ENCODE data around the gene AGAP1.
A peak's percentile ranks its signal among the peaks of the same experiment; 100 is the strongest.

Gene AGAP1

DNA sequence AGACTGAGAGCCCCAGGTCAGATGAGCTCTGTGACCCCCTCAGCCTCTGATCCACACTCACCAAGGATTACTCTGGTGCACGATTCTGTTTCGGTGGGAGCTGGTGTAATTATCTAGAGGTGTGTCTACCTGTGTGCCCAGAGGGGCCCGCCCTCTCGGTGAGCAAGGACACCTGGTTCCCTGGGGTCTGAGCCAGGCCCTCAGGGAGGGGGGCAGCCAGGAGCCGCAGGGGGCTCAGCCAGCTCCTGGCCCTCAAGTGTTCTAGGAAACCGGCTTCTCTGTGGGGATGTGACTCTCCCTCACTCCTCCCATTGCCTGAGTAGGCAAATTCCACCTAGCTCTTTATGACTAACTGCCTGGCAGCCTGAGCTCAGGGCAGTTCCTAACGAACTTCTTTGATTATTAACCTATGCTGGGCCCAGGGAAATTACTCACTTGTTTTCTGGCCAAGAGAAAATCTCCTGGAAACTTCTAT, 17.4 kb downstream of the AGAP1 start:
- Histone ChIP-seq H3K4me3 (ENCODE audit: low read depth in 1 of 2, low read length in 2 of 2) (no peak overlapping the region), H3K27ac (ENCODE audit: low read length) (peak overlapping the region; percentile 75), H3K9me3 (ENCODE audit: control insufficient read depth in 1 of 2, low read length in 2 of 2) (no peaks in the 10 kb centered on the region), H3K4me1 (ENCODE audit: control insufficient read depth in 1 of 2, insufficient read depth in 2 of 2, low read length in 2 of 2) (no peaks in the 10 kb centered on the region), H3K36me3 (ENCODE audit: control insufficient read depth in 1 of 2, insufficient read depth in 2 of 2, low read length in 2 of 2) (no peaks in the 10 kb centered on the region), H3K27me3 (ENCODE audit: low read depth, low read length) (no peaks in the 10 kb centered on the region)

- Histone ChIP-seq H3K4me3 (ENCODE audit: low read depth in 1 of 2, low read length in 2 of 2) (no peak overlapping the region), H3K36me3 (ENCODE audit: control insufficient read depth in 1 of 2, insufficient read depth in 2 of 2, low read length in 2 of 2) (no peaks in the 10 kb centered on the region), H3K27me3 (ENCODE audit: low read depth, low read length) (no peaks in the 10 kb centered on the region), H3K4me1 (ENCODE audit: control insufficient read depth in 1 of 2, insufficient read depth in 2 of 2, low read length in 2 of 2) (no peaks in the 10 kb centered on the region), H3K9me3 (ENCODE audit: control insufficient read depth in 1 of 2, low read length in 2 of 2) (no peaks in the 10 kb centered on the region), H3K27ac (ENCODE audit: low read length) (peak overlapping the region; percentile 75)
Observed at GRCh38 chr2:235511751-235512698, 18.2 kb downstream of the AGAP1 start.

DNA sequence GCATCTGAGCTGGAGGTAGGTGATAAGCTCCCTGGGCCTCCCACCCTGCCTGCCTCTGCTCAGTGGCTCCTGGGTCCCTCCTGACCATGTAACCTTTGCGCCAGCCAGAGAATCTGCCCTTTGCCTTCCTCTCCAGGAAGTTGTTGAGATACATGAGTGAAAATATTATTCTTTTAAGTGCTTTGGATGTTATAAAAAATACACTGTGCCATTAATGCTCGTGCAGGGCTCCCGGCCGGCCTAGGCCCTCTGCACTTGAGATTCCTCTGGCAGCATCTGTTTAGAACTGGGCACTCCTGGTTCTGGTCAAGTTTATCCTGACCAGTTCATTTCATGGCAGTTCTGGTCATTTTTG, 18.8 kb downstream of the AGAP1 start:
- Histone ChIP-seq H3K4me1 (ENCODE audit: control insufficient read depth in 1 of 2, insufficient read depth in 2 of 2, low read length in 2 of 2) (peaks cover 0 to under 1% of the 10 kb centered on the region in 2 donors), H3K9me3 (ENCODE audit: control insufficient read depth in 1 of 2, low read length in 2 of 2) (no peaks in the 10 kb centered on the region), H3K27me3 (ENCODE audit: low read depth, low read length) (no peaks in the 10 kb centered on the region), H3K27ac (ENCODE audit: low read length) (peak overlapping the region; percentile 75), H3K4me3 (ENCODE audit: low read depth in 1 of 2, low read length in 2 of 2) (no peak overlapping the region), H3K36me3 (ENCODE audit: control insufficient read depth in 1 of 2, insufficient read depth in 2 of 2, low read length in 2 of 2) (no peaks in the 10 kb centered on the region)

GRCh38 chr2:235513984-235514626, 20.3 kb downstream of the AGAP1 start:
- Histone ChIP-seq H3K4me1 (ENCODE audit: control insufficient read depth in 1 of 2, insufficient read depth in 2 of 2, low read length in 2 of 2) (peaks cover 6 to 9% of the 10 kb centered on the region in 2 donors), H3K9me3 (ENCODE audit: control insufficient read depth in 1 of 2, low read length in 2 of 2) (no peaks in the 10 kb centered on the region), H3K27me3 (ENCODE audit: low read depth, low read length) (no peaks in the 10 kb centered on the region), H3K4me3 (ENCODE audit: low read depth in 1 of 2, low read length in 2 of 2) (no peak overlapping the region), H3K36me3 (ENCODE audit: control insufficient read depth in 1 of 2, insufficient read depth in 2 of 2, low read length in 2 of 2) (no peaks in the 10 kb centered on the region), H3K27ac (ENCODE audit: low read length) (peak overlapping the region; percentile 58)

DNA sequence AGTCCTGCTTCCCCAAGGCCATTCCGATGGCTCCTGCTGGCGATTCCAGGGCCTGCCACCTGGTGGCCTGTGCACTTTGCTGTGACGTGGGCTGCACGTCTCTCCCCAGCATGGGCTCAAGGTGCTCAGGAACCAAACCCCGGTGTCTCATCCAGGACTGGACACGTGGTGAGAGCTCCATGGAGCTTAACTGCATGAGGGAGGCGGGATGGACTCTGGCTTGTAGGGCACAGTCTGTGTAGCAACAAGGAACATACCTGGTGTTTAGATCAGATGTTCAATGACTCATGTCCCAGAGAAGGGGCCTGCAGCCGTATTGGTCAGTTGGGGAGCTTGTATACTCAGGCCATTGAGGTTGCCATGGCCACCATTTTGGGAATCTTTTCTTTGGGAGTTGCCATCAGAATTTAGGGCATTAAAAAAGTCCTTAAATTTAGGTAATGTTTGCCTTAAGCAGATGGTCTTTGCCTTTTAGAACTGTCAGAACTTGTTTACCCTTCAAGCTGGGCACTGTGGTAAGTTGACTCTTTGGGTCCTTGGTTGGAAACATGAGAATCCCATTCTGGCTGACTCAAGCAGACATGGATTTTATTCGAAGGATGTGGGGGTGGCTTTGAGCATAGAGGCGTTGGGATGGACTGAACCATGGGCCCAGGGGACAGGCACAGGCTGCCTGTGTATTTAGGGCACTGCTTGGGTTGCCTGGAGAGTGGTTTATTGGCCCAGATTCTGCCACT, 21.0 kb downstream of the AGAP1 start:
- Histone ChIP-seq H3K27ac (ENCODE audit: low read length) (peak overlapping the region; percentile 75), H3K9me3 (ENCODE audit: control insufficient read depth in 1 of 2, low read length in 2 of 2) (no peaks in the 10 kb centered on the region), H3K27me3 (ENCODE audit: low read depth, low read length) (no peaks in the 10 kb centered on the region), H3K4me1 (ENCODE audit: control insufficient read depth in 1 of 2, insufficient read depth in 2 of 2, low read length in 2 of 2) (peaks cover 6 to 9% of the 10 kb centered on the region in 2 donors), H3K4me3 (ENCODE audit: low read depth in 1 of 2, low read length in 2 of 2) (no peak overlapping the region), H3K36me3 (ENCODE audit: control insufficient read depth in 1 of 2, insufficient read depth in 2 of 2, low read length in 2 of 2) (no peaks in the 10 kb centered on the region)

GRCh38 chr2:235515364-235515742, 21.5 kb downstream of the AGAP1 start:
- Histone ChIP-seq H3K9me3 (ENCODE audit: control insufficient read depth in 1 of 2, low read length in 2 of 2) (no peaks in the 10 kb centered on the region), H3K27ac (ENCODE audit: low read length) (peak overlapping the region; percentile 75), H3K27me3 (ENCODE audit: low read depth, low read length) (no peaks in the 10 kb centered on the region), H3K4me1 (ENCODE audit: control insufficient read depth in 1 of 2, insufficient read depth in 2 of 2, low read length in 2 of 2) (peaks cover 6 to 9% of the 10 kb centered on the region in 2 donors), H3K36me3 (ENCODE audit: control insufficient read depth in 1 of 2, insufficient read depth in 2 of 2, low read length in 2 of 2) (no peaks in the 10 kb centered on the region), H3K4me3 (ENCODE audit: low read depth in 1 of 2, low read length in 2 of 2) (no peak overlapping the region)

- no peaks in the 10 kb centered on the region for H3K36me3 ChIP-seq (ENCODE audit: control insufficient read depth in 1 of 2, insufficient read depth in 2 of 2, low read length in 2 of 2)
- H3K9me3 ChIP-seq (ENCODE audit: control insufficient read depth in 1 of 2, low read length in 2 of 2) = no peaks in the 10 kb centered on the region
- H3K27me3 ChIP-seq (ENCODE audit: low read depth, low read length) = no peaks in the 10 kb centered on the region
- H3K4me3 ChIP-seq (ENCODE audit: low read depth in 1 of 2, low read length in 2 of 2) = no peak overlapping the region
- peaks cover 6 to 9% of the 10 kb centered on the region in 2 donors for H3K4me1 ChIP-seq (ENCODE audit: control insufficient read depth in 1 of 2, insufficient read depth in 2 of 2, low read length in 2 of 2)
- no peak overlapping the region for H3K27ac ChIP-seq (ENCODE audit: low read length)
Observed at GRCh38 chr2:235515821-235516220, 22.0 kb downstream of the AGAP1 start.

GRCh38 chr2:235516257-235516656, 22.4 kb downstream of the AGAP1 start:
- H3K4me3 ChIP-seq (ENCODE audit: low read depth in 1 of 2, low read length in 2 of 2) = no peak overlapping the region
- no peak overlapping the region for H3K27ac ChIP-seq (ENCODE audit: low read length)
- H3K4me1 ChIP-seq (ENCODE audit: control insufficient read depth in 1 of 2, insufficient read depth in 2 of 2, low read length in 2 of 2) = peaks cover 6 to 9% of the 10 kb centered on the region in 2 donors
- H3K36me3 ChIP-seq (ENCODE audit: control insufficient read depth in 1 of 2, insufficient read depth in 2 of 2, low read length in 2 of 2) = no peaks in the 10 kb centered on the region
- H3K27me3 ChIP-seq (ENCODE audit: low read depth, low read length) = no peaks in the 10 kb centered on the region
- no peaks in the 10 kb centered on the region for H3K9me3 ChIP-seq (ENCODE audit: control insufficient read depth in 1 of 2, low read length in 2 of 2)

DNA sequence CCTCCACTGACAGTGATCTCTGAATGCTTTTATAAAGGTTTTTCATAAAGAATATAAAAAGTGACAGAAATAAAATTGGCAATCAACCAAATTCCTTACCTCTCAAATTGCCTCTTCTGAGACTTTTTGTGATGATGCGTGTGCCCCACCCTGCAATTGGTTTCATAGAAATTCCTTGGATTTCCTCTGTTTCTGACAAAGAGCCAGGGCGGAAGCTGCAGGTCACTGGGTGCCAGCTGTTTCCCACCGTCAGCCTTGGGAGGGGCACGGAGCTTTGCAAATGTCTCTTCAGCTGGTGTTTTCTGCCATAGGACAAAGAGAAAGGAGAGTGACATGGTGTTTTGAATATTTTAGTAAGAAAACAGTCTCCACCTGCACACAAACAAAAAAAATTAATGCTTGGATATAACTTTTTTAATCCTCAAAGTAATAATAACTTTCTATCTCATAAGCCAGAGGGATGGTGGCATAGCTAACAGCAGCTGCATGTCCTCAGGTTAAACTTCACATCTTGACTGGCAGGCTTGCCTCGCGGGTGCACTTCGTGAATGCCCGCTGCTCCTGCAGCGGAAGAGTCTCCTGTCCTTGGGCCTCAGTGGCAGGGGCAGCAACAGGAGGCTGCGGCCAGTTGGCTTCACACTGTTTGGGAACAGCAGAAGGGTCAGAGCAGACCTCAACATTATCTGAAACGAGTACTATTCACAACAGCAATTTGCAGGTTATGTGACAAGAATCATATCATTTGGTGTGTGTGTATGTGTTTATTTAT, 24.7 kb downstream of the AGAP1 start:
- no peak overlapping the region for H3K27ac ChIP-seq (ENCODE audit: low read length)
- H3K4me3 ChIP-seq (ENCODE audit: low read depth in 1 of 2, low read length in 2 of 2) = no peak overlapping the region
- peaks cover 6 to 9% of the 10 kb centered on the region in 2 donors for H3K4me1 ChIP-seq (ENCODE audit: control insufficient read depth in 1 of 2, insufficient read depth in 2 of 2, low read length in 2 of 2)
- no peaks in the 10 kb centered on the region for H3K9me3 ChIP-seq (ENCODE audit: control insufficient read depth in 1 of 2, low read length in 2 of 2)
- no peaks in the 10 kb centered on the region for H3K27me3 ChIP-seq (ENCODE audit: low read depth, low read length)
- H3K36me3 ChIP-seq (ENCODE audit: control insufficient read depth in 1 of 2, insufficient read depth in 2 of 2, low read length in 2 of 2) = no peaks in the 10 kb centered on the region

DNA sequence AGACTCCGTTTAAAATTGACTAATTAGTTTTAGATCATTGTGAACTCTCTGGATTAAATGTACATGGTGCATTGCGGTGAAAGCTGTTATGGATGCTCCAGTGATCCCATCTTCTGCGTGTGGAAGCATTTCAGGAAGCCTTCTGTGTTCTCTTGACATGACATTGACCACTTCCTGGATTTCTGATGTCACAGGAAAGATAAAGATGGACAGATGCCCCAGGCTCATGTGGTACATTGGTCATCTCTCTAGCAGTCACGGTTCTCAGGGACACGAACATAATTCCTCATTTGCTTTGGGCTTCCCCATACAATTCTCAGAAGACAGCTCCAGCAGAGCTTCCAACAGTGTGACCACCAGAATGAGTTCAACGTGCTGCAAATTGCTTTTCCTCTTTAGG, 26.9 kb downstream of the AGAP1 start:
- H3K36me3 ChIP-seq (ENCODE audit: control insufficient read depth in 1 of 2, insufficient read depth in 2 of 2, low read length in 2 of 2) = no peaks in the 10 kb centered on the region
- no peaks in the 10 kb centered on the region for H3K9me3 ChIP-seq (ENCODE audit: control insufficient read depth in 1 of 2, low read length in 2 of 2)
- no peak overlapping the region for H3K4me3 ChIP-seq (ENCODE audit: low read depth in 1 of 2, low read length in 2 of 2)
- H3K4me1 ChIP-seq (ENCODE audit: control insufficient read depth in 1 of 2, insufficient read depth in 2 of 2, low read length in 2 of 2) = peaks cover 6 to 9% of the 10 kb centered on the region in 2 donors
- no peak overlapping the region for H3K27ac ChIP-seq (ENCODE audit: low read length)
- H3K27me3 ChIP-seq (ENCODE audit: low read depth, low read length) = no peaks in the 10 kb centered on the region

All from muscle layer of duodenum (tissue), 2 donors.